Aorta (tissue), 5 donors: ENCODE results near the gene ASL. TPM values are rescaled to one million over a fixed set of nuclear protein-coding genes. Genes with fewer than 3 reads are reported as not detected.
A peak's percentile ranks its signal among the peaks of the same experiment; 100 is the strongest.
"Not testable (repeated sequence)": the region's sequence is repeated elsewhere in the genome, so short reads cannot be mapped to it uniquely, and the experiment has no call there.

Experiments used
- ATAC-seq: fragments of 200-7000 bp; cut with Tn5 transposase; one replicate; pipeline ENCODE4 v1.9.1; 2022; ENCODE audit warnings: moderate library complexity; ENCODE audit not compliant: low FRiP score
- DNase-seq, 2 donors: peaks; one replicate each; pipeline ENCODE4 v3.0.0-alpha.2; 2020
- H3K27ac ChIP-seq, 2 donors: one replicate each; pipeline ENCODE4 v1.5.1; 2013; ENCODE audit warnings: low read length in 2 of 2, mild to moderate bottlenecking in 2 of 2, moderate library complexity in 2 of 2, control low read depth in 1 of 2, inconsistent platforms in 1 of 2, low read depth in 1 of 2
- H3K27me3 ChIP-seq, 2 donors: one replicate each; pipeline ENCODE4 v1.6.1; 2013; ENCODE audit warnings: control low read depth in 1 of 2, low read length in 1 of 2, mild to moderate bottlenecking in 1 of 2, moderate library complexity in 1 of 2; ENCODE audit not compliant: insufficient read depth in 2 of 2, control insufficient read depth in 1 of 2
- H3K36me3 ChIP-seq, 2 donors: one replicate each; pipeline ENCODE4 v1.6.1; 2013; ENCODE audit warnings: control low read depth in 1 of 2, low read length in 1 of 2, mild to moderate bottlenecking in 1 of 2; ENCODE audit not compliant: insufficient read depth in 2 of 2, control insufficient read depth in 1 of 2
- H3K4me1 ChIP-seq, 2 donors: one replicate each; pipeline ENCODE4 v1.6.1; 2013; ENCODE audit warnings: low read length in 2 of 2, control low read depth in 1 of 2, mild to moderate bottlenecking in 1 of 2, moderate library complexity in 1 of 2; ENCODE audit not compliant: insufficient read depth in 2 of 2, control insufficient read depth in 1 of 2
- H3K4me3 ChIP-seq, 2 donors: one replicate each; pipeline ENCODE4 v1.5.1; 2013; ENCODE audit warnings: low read length in 2 of 2, control low read depth in 1 of 2, mild to moderate bottlenecking in 1 of 2
- H3K9me3 ChIP-seq: one replicate; pipeline ENCODE4 v1.6.1; 2013; ENCODE audit warnings: mild to moderate bottlenecking, low read length; ENCODE audit not compliant: control insufficient read depth
- WGBS, 2 donors: extraction: QIAGEN DNeasy Blood & Tissue Kit; methylation state at CpG; one replicate each; pipeline ENCODE4 v1.1.7; 2013; 5-methylcytosine and 5-hydroxymethylcytosine counted together
- intact Hi-C, 2 donors: fragments of 100-400 bp; cut with DNase I; formaldehyde crosslinking; loops; one replicate each; pipeline versions ENCODE4 v1.14.2 to v1.15.0; 2022
- polyA plus RNA-seq, 2 donors: library from polyadenylated mRNA; stranded (reverse); fragments of 200-250 nt; gene quantifications; one replicate each; pipeline ENCODE4 v1.2.3, GENCODE V29; 2013
- total RNA-seq, 2 donors: library from RNA; stranded (reverse); fragmentation: NEBNext Ultra II Directional; extraction: Animal tissue kit (Norgen Biotek cat#: 25700); gene quantifications; one replicate each; pipeline ENCODE4 v1.2.1, GENCODE V29; 2021
- donor health status: healthy with polysubstance abuse.
- donor health status: Bipolar disorder and iron deficiency.
- donor health status: DM: no; HTN: no; CAD: no.
- donor health status: DM: no; HTN: no; CAD: no.
- donor health status: DM: yes; HTN: yes; CAD: no.

Gene ASL
- total and polyA plus RNA-seq, 4 donors: 26.8 to 98.7 (median 29.7) TPM

DNA sequence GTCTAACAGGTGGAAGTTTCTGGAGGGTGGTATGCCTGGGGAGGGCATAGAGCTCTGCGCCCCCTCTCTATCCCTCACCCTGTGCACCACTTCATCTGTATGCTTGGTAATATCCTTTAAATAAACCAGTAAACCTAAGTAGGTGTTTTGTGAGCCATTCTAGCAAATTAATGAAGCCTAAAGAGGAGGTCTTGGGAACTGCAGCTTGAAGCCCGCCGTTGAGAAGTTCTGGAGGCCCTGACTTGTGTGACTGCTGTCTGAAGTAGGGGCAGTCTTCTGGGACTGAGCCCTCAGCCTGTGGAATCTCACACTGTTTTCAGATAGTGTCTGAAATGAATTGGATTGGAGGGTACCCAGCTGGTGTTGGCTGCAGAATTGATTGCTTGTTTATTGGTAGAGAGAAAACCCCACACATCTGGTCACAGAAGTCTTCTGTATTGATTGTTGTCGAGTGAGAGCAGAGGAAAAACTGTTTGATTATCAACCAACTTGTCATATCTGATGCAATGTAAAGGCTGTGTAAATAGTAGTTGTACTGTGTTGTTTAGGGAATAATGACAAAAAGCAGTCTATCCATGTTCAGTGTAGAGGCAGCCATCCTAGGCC, 43.7 kb downstream of the ASL start:
- Histone ChIP-seq H3K4me3 (no peak overlapping the region), H3K4me1 (no peaks in the 10 kb centered on the region), H3K27me3 (no peaks in the 10 kb centered on the region), H3K27ac (no peak overlapping the region), H3K36me3 (no peaks in the 10 kb centered on the region), H3K9me3 (no peaks in the 10 kb centered on the region)
- WGBS, 2 donors: 80 to 84% methylated on average over 4 of the region's 4 CpGs
- DNase-seq: peak in 1 of 2 donors; percentile 30
- intact Hi-C loops: loop anchor here in 1 of 2 donors (5.0 kb wide), 1 partner anchor 42 kb away; the partner anchor contains the start of gene ASL
- ATAC-seq: no peak

DNA sequence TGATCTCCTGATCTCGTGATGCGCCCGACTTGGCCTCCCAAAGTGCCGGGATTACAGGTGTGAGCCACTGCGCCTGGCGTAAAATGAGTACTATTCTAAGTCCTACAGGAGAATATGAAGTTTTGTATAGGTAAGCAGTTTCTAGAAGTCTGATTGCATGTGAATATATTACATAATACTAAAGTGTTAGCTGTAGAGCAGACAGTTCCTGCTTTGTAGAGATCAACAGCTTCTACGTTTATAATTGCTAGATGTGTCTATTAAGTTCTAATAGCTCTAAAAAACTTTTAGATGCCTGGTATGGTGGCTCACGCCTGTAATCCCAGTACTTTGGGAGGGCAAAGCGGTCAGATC, 47.5 kb downstream of the ASL start:
- no peaks in the 10 kb centered on the region for H3K27me3 ChIP-seq
- H3K36me3 ChIP-seq: no peaks in the 10 kb centered on the region
- whole genome bisulfite sequencing, 2 donors: 97 to 98% methylated on average over 9 of the region's 9 CpGs
- DNase-seq: peak in 1 of 2 donors; percentile 45
- ATAC-seq: no peak
- no peak overlapping the region for H3K27ac ChIP-seq
- no peaks in the 10 kb centered on the region for H3K9me3 ChIP-seq
- no peaks in the 10 kb centered on the region for H3K4me1 ChIP-seq
- no peak overlapping the region for H3K4me3 ChIP-seq
- intact Hi-C loops: no loop called here

- ATAC-seq, H3K4me1 ChIP-seq, intact Hi-C loops, H3K9me3 ChIP-seq, H3K27ac ChIP-seq, H3K27me3 ChIP-seq, H3K4me3 ChIP-seq, H3K36me3 ChIP-seq: not testable (repeated sequence)
- peak in 1 of 2 donors; percentile 27 for DNase-seq
- WGBS, 2 donors: 69% methylated on average over 5 of the region's 5 CpGs
Observed at GRCh38 chr7:66124569-66124861, 48.9 kb downstream of the ASL start.

DNA sequence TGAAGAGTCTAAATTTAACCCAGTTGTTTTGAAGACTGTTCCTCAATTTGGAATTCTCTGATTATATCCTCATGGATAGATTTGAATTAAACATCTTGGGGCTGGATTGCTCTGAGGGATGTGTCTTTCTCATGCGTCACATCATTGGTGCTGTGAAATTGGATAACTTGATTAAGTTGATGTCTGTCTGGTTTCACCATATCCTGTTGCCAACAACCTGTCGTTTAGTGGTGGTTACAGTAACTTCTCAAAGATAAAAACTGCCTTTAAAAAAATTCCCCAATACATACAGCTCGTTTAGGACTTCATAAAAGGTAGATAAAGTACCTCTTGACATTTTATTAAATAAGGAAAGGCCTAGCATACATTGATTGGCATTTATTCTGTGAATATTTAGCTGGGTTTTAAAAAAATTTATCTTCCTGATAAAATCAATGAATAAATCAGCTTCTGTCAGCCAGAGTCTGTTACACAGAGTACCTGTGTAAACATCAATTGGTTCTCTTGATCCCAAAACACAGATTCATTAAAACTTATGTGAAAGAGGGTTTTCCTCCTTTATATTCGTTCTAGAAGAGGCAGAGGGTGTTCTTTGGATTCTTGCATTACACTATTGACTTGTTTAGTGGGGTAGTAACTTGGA, 49.6 kb downstream of the ASL start:
- no peaks in the 10 kb centered on the region for H3K27me3 ChIP-seq
- H3K4me1 ChIP-seq: no peaks in the 10 kb centered on the region
- no peak overlapping the region for H3K4me3 ChIP-seq
- ATAC-seq (no peak), DNase-seq (no peak)
- H3K9me3 ChIP-seq: no peaks in the 10 kb centered on the region
- no peaks in the 10 kb centered on the region for H3K36me3 ChIP-seq
- 35 to 43% methylated on average over 4 of the region's 4 CpGs for WGBS, 2 donors
- intact Hi-C loops: no loop called here
- no peak overlapping the region for H3K27ac ChIP-seq

- WGBS, 2 donors: 78% methylated on average over 6 of the region's 6 CpGs
- H3K27ac ChIP-seq, DNase-seq, H3K4me3 ChIP-seq, H3K9me3 ChIP-seq, ATAC-seq, H3K27me3 ChIP-seq, intact Hi-C loops, H3K36me3 ChIP-seq, H3K4me1 ChIP-seq: not testable (repeated sequence)
Observed at GRCh38 chr7:66125781-66126352, 50.2 kb downstream of the ASL start.

DNA sequence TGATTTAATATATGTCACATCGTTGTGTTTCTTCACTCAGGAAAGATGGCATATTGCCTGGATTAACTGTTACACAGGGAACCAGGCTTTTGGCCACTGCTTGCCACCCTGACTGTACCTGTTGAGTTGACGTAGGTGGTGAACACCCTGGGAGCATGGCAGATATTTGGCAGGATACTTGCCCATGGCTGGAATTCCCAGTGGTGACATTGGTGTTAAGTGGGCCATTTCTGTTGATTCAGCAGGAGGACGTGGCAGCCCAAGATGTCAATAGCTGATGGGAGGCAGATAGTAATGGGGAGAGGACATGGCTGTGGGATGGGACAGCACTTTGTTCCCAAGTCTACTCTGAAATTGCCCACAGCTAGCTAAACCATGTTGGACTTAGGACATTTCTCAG, 51.6 kb downstream of the ASL start:
- intact Hi-C loops, ATAC-seq, H3K4me3 ChIP-seq, H3K27me3 ChIP-seq, H3K27ac ChIP-seq, H3K9me3 ChIP-seq, H3K4me1 ChIP-seq, H3K36me3 ChIP-seq, DNase-seq: not testable (repeated sequence)
- WGBS, 2 donors: 89 to 92% methylated on average over 3 of the region's 3 CpGs

- intact Hi-C loops: no loop called here
- Histone ChIP-seq H3K27ac (no peak overlapping the region), H3K4me3 (no peak overlapping the region), H3K4me1 (no peaks in the 10 kb centered on the region), H3K9me3 (no peaks in the 10 kb centered on the region), H3K27me3 (no peaks in the 10 kb centered on the region), H3K36me3 (no peaks in the 10 kb centered on the region)
- ATAC-seq (no peak), DNase-seq (no peak)
- 23 to 26% methylated on average over 8 of the region's 8 CpGs for WGBS, 2 donors
Observed at GRCh38 chr7:66138994-66139752, 63.6 kb downstream of the ASL start.

GRCh38 chr7:66140924-66141323, 65.3 kb downstream of the ASL start:
- no peaks in the 10 kb centered on the region for H3K4me1 ChIP-seq
- no peaks in the 10 kb centered on the region for H3K9me3 ChIP-seq
- 6 to 7% methylated on average over 4 of the region's 4 CpGs for WGBS, 2 donors
- intact Hi-C loops: loop anchor here in 1 of 2 donors (10.0 kb wide), 1 partner anchor 354 kb away; no protein-coding TSS in a partner anchor
- H3K36me3 ChIP-seq: no peaks in the 10 kb centered on the region
- no peak overlapping the region for H3K27ac ChIP-seq
- no peaks in the 10 kb centered on the region for H3K27me3 ChIP-seq
- ATAC-seq: peak; percentile 88
- H3K4me3 ChIP-seq: no peak overlapping the region
- DNase-seq: peak in 1 of 2 donors; percentile 83
